Tibial nerve (tissue), 4 donors: Measurements from ENCODE around the gene DHX15.
"Not testable (repeated sequence)": the region's sequence is repeated elsewhere in the genome, so short reads cannot be mapped to it uniquely, and the experiment has no call there.

Source experiments
- EP300 ChIP-seq, 2 donors: sonication (generic); formaldehyde crosslinking; IDR thresholded peaks; one replicate each; pipeline ENCODE4 v1.6.1; 2017; ENCODE audit warnings: antibody characterized with exemption in 2 of 2, mild to moderate bottlenecking in 1 of 2
- POLR2A ChIP-seq, 2 donors: fragments of 450-650 bp; IDR thresholded peaks; one replicate each; pipeline ENCODE4 v1.6.1; 2017; ENCODE audit warnings: antibody characterized with exemption in 2 of 2, mild to moderate bottlenecking in 2 of 2, moderate library complexity in 2 of 2
- TF ChIP-seq, protein P1 (sequence below), 5 experiments: fragments of 200-600 bp in 3 of 5; fragments of 450-650 bp in 2 of 5; sonication (generic) in 3 of 5; IDR thresholded peaks; one replicate each; pipeline ENCODE4 v1.5.1; 2016 to 2019; ENCODE audit warnings: antibody characterized with exemption in 5 of 5, mild to moderate bottlenecking in 3 of 5, moderate library complexity in 2 of 5

- not testable (repeated sequence) for TF ChIP-seq POLR2A, EP300 (IDR thresholded peaks at IDR 0.05)
- TF ChIP-seq, protein P1, sequence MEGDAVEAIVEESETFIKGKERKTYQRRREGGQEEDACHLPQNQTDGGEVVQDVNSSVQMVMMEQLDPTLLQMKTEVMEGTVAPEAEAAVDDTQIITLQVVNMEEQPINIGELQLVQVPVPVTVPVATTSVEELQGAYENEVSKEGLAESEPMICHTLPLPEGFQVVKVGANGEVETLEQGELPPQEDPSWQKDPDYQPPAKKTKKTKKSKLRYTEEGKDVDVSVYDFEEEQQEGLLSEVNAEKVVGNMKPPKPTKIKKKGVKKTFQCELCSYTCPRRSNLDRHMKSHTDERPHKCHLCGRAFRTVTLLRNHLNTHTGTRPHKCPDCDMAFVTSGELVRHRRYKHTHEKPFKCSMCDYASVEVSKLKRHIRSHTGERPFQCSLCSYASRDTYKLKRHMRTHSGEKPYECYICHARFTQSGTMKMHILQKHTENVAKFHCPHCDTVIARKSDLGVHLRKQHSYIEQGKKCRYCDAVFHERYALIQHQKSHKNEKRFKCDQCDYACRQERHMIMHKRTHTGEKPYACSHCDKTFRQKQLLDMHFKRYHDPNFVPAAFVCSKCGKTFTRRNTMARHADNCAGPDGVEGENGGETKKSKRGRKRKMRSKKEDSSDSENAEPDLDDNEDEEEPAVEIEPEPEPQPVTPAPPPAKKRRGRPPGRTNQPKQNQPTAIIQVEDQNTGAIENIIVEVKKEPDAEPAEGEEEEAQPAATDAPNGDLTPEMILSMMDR (IDR thresholded peaks at IDR 0.05) = not testable (repeated sequence)
These were observed 81.3 kb downstream of the DHX15 start for GRCh38 chr4:24503090-24503489.
